ENCODE data around the gene MAML3. TPM values are rescaled to one million over a fixed set of nuclear protein-coding genes. Genes with fewer than 3 reads are reported as not detected.
A peak's percentile ranks its signal among the peaks of the same experiment; 100 is the strongest.
"Not testable (repeated sequence)": the region's sequence is repeated elsewhere in the genome, so short reads cannot be mapped to it uniquely, and the experiment has no call there.

MAML3 gene
- total RNA-seq, 6 experiments from 2014 or later = 1.2 to 1.9 (median 1.6) TPM

GRCh38 chr4:139698167-139698925 lies 455.6 kb downstream of the MAML3 start:
- H3K4me1 Mint-ChIP-seq (ENCODE audit: low read depth); DNase-seq; H3K27me3 Mint-ChIP-seq (ENCODE audit: insufficient read depth); H3K9me3 Mint-ChIP-seq; H3K27ac Mint-ChIP-seq; H3K4me3 Mint-ChIP-seq; H3K36me3 Mint-ChIP-seq (ENCODE audit: low read depth): not testable (repeated sequence)
- TF ChIP-seq, protein P1, sequence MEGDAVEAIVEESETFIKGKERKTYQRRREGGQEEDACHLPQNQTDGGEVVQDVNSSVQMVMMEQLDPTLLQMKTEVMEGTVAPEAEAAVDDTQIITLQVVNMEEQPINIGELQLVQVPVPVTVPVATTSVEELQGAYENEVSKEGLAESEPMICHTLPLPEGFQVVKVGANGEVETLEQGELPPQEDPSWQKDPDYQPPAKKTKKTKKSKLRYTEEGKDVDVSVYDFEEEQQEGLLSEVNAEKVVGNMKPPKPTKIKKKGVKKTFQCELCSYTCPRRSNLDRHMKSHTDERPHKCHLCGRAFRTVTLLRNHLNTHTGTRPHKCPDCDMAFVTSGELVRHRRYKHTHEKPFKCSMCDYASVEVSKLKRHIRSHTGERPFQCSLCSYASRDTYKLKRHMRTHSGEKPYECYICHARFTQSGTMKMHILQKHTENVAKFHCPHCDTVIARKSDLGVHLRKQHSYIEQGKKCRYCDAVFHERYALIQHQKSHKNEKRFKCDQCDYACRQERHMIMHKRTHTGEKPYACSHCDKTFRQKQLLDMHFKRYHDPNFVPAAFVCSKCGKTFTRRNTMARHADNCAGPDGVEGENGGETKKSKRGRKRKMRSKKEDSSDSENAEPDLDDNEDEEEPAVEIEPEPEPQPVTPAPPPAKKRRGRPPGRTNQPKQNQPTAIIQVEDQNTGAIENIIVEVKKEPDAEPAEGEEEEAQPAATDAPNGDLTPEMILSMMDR (IDR thresholded peaks at IDR 0.05) = peak; percentile 60

DNA sequence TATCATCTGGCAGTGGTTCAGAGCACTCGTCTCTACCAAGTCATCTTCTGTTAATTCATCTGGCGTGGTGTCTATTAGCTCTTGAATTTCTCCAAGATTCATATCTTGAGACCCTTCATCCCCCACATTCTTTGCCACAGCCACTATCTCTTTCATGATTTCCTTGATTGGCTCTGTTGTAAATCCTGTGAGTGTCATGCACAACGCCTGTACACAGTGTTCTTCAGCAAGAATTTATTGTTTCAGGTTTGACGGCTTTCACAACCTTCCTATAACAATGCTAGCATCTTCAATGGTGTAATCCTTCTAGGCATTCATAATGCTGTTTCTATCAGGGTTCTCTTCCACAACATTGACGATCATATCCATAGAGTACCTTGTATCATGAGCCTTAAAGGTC lies 457.5 kb downstream of the MAML3 start:
- no peaks in the 10 kb centered on the region for H3K4me1 Mint-ChIP-seq (ENCODE audit: low read depth)
- DNase-seq = no peak
- H3K27me3 Mint-ChIP-seq (ENCODE audit: insufficient read depth) = peaks cover 5% of the 10 kb centered on the region; the same call in 1 of the 2 replicates
- H3K36me3 Mint-ChIP-seq (ENCODE audit: low read depth) = peaks cover 4% of the 10 kb centered on the region
- H3K4me3 Mint-ChIP-seq = no peak overlapping the region
- H3K9me3 Mint-ChIP-seq = no peaks in the 10 kb centered on the region
- no peak overlapping the region for H3K27ac Mint-ChIP-seq
- TF ChIP-seq, protein P1 (IDR thresholded peaks at IDR 0.05) = no peak

DNA sequence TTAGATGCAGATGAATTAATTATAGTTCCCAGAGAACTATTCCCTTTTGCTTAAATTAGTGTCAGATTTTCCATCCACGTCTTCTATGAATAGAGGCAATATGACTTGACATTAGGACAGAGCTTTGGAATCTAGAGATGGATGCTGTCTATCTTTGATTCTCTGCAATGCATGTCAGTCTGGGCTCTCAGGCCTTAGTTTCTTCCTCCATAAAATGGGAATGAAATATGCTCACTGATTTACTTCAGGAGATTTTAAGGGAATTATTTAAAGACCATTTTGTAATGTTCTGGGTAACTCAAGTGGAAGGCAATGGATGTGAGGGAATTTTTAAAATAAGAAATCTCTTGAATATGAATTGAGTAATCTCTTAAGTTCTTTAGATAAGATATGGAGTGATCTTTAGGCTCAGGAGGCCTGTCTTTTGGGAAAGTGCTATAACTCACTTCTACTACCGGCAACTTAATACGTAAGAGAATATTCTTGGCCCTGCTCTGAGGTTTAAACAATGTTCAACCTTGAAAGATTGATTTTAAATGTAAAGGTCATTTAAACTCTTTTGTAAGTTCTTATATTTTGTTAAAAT lies 459.4 kb downstream of the MAML3 start:
- H3K36me3 Mint-ChIP-seq (ENCODE audit: low read depth) = peaks cover 4% of the 10 kb centered on the region
- H3K4me3 Mint-ChIP-seq = no peak overlapping the region
- H3K27me3 Mint-ChIP-seq (ENCODE audit: insufficient read depth) = peaks cover 9% of the 10 kb centered on the region
- H3K4me1 Mint-ChIP-seq (ENCODE audit: low read depth) = no peaks in the 10 kb centered on the region
- DNase-seq = no peak
- no peaks in the 10 kb centered on the region for H3K9me3 Mint-ChIP-seq
- H3K27ac Mint-ChIP-seq = no peak overlapping the region
- TF ChIP-seq, protein P1 (IDR thresholded peaks at IDR 0.05) = no peak

- peaks cover 9% of the 10 kb centered on the region for H3K27me3 Mint-ChIP-seq (ENCODE audit: insufficient read depth)
Observed at GRCh38 chr4:139692309-139693012, 461.5 kb downstream of the MAML3 start.

GRCh38 chr4:139690419-139690818 lies 463.6 kb downstream of the MAML3 start:
- Mint-ChIP-seq H3K27me3 (ENCODE audit: insufficient read depth) (peaks cover 4% of the 10 kb centered on the region), H3K36me3 (ENCODE audit: low read depth) (peaks cover under 1% of the 10 kb centered on the region; the same call in 1 of the 2 replicates), H3K27ac (no peak overlapping the region), H3K9me3 (no peaks in the 10 kb centered on the region), H3K4me3 (no peak overlapping the region), H3K4me1 (ENCODE audit: low read depth) (no peaks in the 10 kb centered on the region)
- no peak for DNase-seq
- TF ChIP-seq, protein P1 (IDR thresholded peaks at IDR 0.05) = no peak

More at GRCh38 chr4:139692309-139693012, 461.5 kb downstream of the MAML3 start:
- no peak for DNase-seq
- Mint-ChIP-seq H3K4me1 (ENCODE audit: low read depth) (no peaks in the 10 kb centered on the region), H3K9me3 (no peaks in the 10 kb centered on the region), H3K27ac (no peak overlapping the region), H3K36me3 (ENCODE audit: low read depth) (peaks cover 4% of the 10 kb centered on the region), H3K4me3 (no peak overlapping the region)
- TF ChIP-seq, protein P1 (IDR thresholded peaks at IDR 0.05) = peak; percentile 51

Measured in HFFc6 (cell line).